ENCODE data around the gene GARIN5A.

- no peak for TF ChIP-seq POLR2A (IDR thresholded peaks at IDR 0.05)
- no peak for TF ChIP-seq CTCF (IDR thresholded peaks at IDR 0.05)
These were observed 54.0 kb downstream of the GARIN5A start for GRCh38 chr19:50422397-50423278.

Measured in uterus (tissue), 2 donors.